Measurements from ENCODE around the gene KRT26.
"Not testable (repeated sequence)": the region's sequence is repeated elsewhere in the genome, so short reads cannot be mapped to it uniquely, and the experiment has no call there.

KRT26 gene

GRCh38 chr17:40793832-40794231 is 21.8 kb upstream of the KRT26 start:
- no peak for DNase-seq

- no peak for DNase-seq
These were observed 19.9 kb upstream of the KRT26 start for GRCh38 chr17:40791787-40792436.

GRCh38 chr17:40791111-40791510 is 19.1 kb upstream of the KRT26 start:
- DNase-seq, result no peak

GRCh38 chr17:40782450-40782849 is 10.4 kb upstream of the KRT26 start, which contains the start of gene KRT27:
Gene KRT27, minus strand, starts transcription at chr17:40782550. Its CDS starts 57 bp downstream, at chr17:40782493.
- no peak for DNase-seq

- peak; percentile 10 for DNase-seq
These were observed 7.3 kb upstream of the KRT26 start for GRCh38 chr17:40779181-40779909.

GRCh38 chr17:40778461-40778860 is 6.5 kb upstream of the KRT26 start:
- DNase-seq, result no peak

GRCh38 chr17:40777971-40778370 is 6.0 kb upstream of the KRT26 start:
- DNase-seq, result no peak

GRCh38 chr17:40777459-40777858 is 5.5 kb upstream of the KRT26 start:
- no peak for DNase-seq

GRCh38 chr17:40775945-40776344 is 3.9 kb upstream of the KRT26 start:
- no peak for DNase-seq

- DNase-seq, result no peak
These were observed 6.3 kb downstream of the KRT26 start for GRCh38 chr17:40765657-40766056.

- no peak for DNase-seq
These were observed 8.2 kb downstream of the KRT26 start for GRCh38 chr17:40763752-40764151.

GRCh38 chr17:40760105-40761016 is 11.6 kb downstream of the KRT26 start:
- no peak for DNase-seq

- no peak for DNase-seq
These were observed 16.8 kb downstream of the KRT26 start, which contains the start of gene KRT25 for GRCh38 chr17:40755231-40755630. Gene KRT25, minus strand, starts transcription at chr17:40755331. Its CDS starts 60 bp downstream, at chr17:40755271.

- no peak for DNase-seq
These were observed 18.2 kb downstream of the KRT26 start for GRCh38 chr17:40753804-40754203.

GRCh38 chr17:40751065-40751464 is 20.9 kb downstream of the KRT26 start:
- DNase-seq, result no peak

- no peak for DNase-seq
These were observed 21.6 kb downstream of the KRT26 start for GRCh38 chr17:40750391-40750790.

GRCh38 chr17:40748666-40749065 is 23.3 kb downstream of the KRT26 start:
- DNase-seq, result not testable (repeated sequence)

GRCh38 chr17:40738553-40738952 is 33.4 kb downstream of the KRT26 start:
- no peak for DNase-seq

GRCh38 chr17:40735016-40735415 is 37.0 kb downstream of the KRT26 start:
- DNase-seq, result no peak

GRCh38 chr17:40734018-40734417 is 38.0 kb downstream of the KRT26 start:
- DNase-seq, result no peak

- no peak for DNase-seq
These were observed 41.0 kb downstream of the KRT26 start for GRCh38 chr17:40730970-40731369.

- no peak for DNase-seq
These were observed 44.4 kb downstream of the KRT26 start for GRCh38 chr17:40727447-40728231.

- no peak for DNase-seq
These were observed 45.1 kb downstream of the KRT26 start for GRCh38 chr17:40726919-40727318.

All from DMS153 (cell line).